Smooth muscle cell (in vitro differentiated cells): ENCODE results near the gene FAM83F. TPM values are rescaled to one million over a fixed set of nuclear protein-coding genes. Genes with fewer than 3 reads are reported as not detected.
"Not testable (repeated sequence)": the region's sequence is repeated elsewhere in the genome, so short reads cannot be mapped to it uniquely, and the experiment has no call there.

ENCODE experiments used
- DNase-seq: peaks from one replicate; lab custom pipeline; 2025; ENCODE audit not compliant: unreplicated experiment; lab: John Stamatoyannopoulos, UW
- H2AFZ ChIP-seq: fragments of 200-600 bp; sonication (generic); 2 replicates; pipeline ENCODE4 v1.6.0; 2016; ENCODE audit warnings: antibody characterized with exemption, low read depth, mild to moderate bottlenecking
- H3F3A ChIP-seq: fragments of 200-600 bp; sonication (generic); 2 replicates; pipeline ENCODE4 v1.6.0; 2017; ENCODE audit warnings: antibody characterized with exemption, low read depth
- H3K27ac ChIP-seq: fragments of 200-600 bp; sonication (generic); 2 replicates; pipeline ENCODE4 v1.5.1; 2016; ENCODE audit warnings: low read depth, mild to moderate bottlenecking
- H3K27me3 ChIP-seq: fragments of 200-600 bp; sonication (generic); 2 replicates; pipeline ENCODE4 v1.6.1; 2016; ENCODE audit warnings: low read depth, mild to moderate bottlenecking
- H3K36me3 ChIP-seq: fragments of 200-600 bp; sonication (generic); 2 replicates; pipeline ENCODE4 v1.5.1; 2016; ENCODE audit warnings: low read depth
- H3K4me1 ChIP-seq: fragments of 200-600 bp; sonication (generic); 2 replicates; pipeline ENCODE4 v1.5.1; 2016; ENCODE audit warnings: low read depth
- H3K4me2 ChIP-seq: fragments of 200-600 bp; sonication (generic); 2 replicates; pipeline ENCODE4 v1.6.0; 2016; ENCODE audit warnings: mild to moderate bottlenecking
- H3K4me3 ChIP-seq: fragments of 200-600 bp; sonication (generic); 2 replicates; pipeline ENCODE4 v1.5.1; 2016; ENCODE audit warnings: mild to moderate bottlenecking
- H3K79me2 ChIP-seq: fragments of 200-600 bp; sonication (generic); 2 replicates; pipeline ENCODE4 v1.6.0; 2016; ENCODE audit warnings: low read depth, mild to moderate bottlenecking
- H3K9ac ChIP-seq: fragments of 200-600 bp; sonication (generic); 2 replicates; pipeline ENCODE4 v1.6.0; 2016; ENCODE audit warnings: low read depth
- H3K9me3 ChIP-seq: fragments of 200-600 bp; sonication (generic); replicated peaks from 2 replicates; pipeline ENCODE4 v1.5.1; 2016; ENCODE audit warnings: low read depth
- H4K20me1 ChIP-seq: fragments of 200-600 bp; sonication (generic); 2 replicates; pipeline ENCODE4 v1.6.0; 2016; ENCODE audit warnings: low read depth
- WGBS: methylation state at CpG from one replicate; pipeline ENCODE4 v1.1.7; 2016; ENCODE audit warnings: low lambda C conversion rate; 5-methylcytosine and 5-hydroxymethylcytosine counted together
- polyA plus RNA-seq: library from polyadenylated mRNA; unstranded; fragments of >200 nt; fragmentation: Nextera tagmentation; extraction: Ambion mirVana; gene quantifications from 2 replicates; pipeline ENCODE4 v1.2.1, GENCODE V29; 2016
- total RNA-seq: library from RNA; depleted of rRNA; stranded (reverse); fragments of >200 nt; gene quantifications from 2 replicates; pipeline ENCODE4 v1.2.3, GENCODE V29; 2014
- TF ChIP-seq, protein P1 (sequence below): fragments of 200-600 bp; sonication (generic); IDR thresholded peaks from 2 replicates; pipeline ENCODE4 v1.5.1; 2017; ENCODE audit warnings: borderline replicate concordance, mild to moderate bottlenecking, antibody characterized with exemption; ENCODE audit not compliant: insufficient read depth, poor library complexity, severe bottlenecking

Gene FAM83F
- total and polyA plus RNA-seq, 2 experiments from 2014 or later = 1.4 to 1.6 TPM

- Histone ChIP-seq H3F3A (no peaks in the 10 kb centered on the region), H3K9me3 (no peaks in the 10 kb centered on the region), H3K36me3 (no peaks in the 10 kb centered on the region), H3K9ac (no peak overlapping the region), H3K4me2 (peak overlapping the region; percentile 6), H4K20me1 (no peaks in the 10 kb centered on the region), H3K4me1 (peaks cover 6% of the 10 kb centered on the region), H3K79me2 (no peaks in the 10 kb centered on the region), H3K27me3 (no peaks in the 10 kb centered on the region), H2AFZ (no peak overlapping the region), H3K27ac (no peak overlapping the region), H3K4me3 (no peak overlapping the region)
- TF ChIP-seq, protein P1, sequence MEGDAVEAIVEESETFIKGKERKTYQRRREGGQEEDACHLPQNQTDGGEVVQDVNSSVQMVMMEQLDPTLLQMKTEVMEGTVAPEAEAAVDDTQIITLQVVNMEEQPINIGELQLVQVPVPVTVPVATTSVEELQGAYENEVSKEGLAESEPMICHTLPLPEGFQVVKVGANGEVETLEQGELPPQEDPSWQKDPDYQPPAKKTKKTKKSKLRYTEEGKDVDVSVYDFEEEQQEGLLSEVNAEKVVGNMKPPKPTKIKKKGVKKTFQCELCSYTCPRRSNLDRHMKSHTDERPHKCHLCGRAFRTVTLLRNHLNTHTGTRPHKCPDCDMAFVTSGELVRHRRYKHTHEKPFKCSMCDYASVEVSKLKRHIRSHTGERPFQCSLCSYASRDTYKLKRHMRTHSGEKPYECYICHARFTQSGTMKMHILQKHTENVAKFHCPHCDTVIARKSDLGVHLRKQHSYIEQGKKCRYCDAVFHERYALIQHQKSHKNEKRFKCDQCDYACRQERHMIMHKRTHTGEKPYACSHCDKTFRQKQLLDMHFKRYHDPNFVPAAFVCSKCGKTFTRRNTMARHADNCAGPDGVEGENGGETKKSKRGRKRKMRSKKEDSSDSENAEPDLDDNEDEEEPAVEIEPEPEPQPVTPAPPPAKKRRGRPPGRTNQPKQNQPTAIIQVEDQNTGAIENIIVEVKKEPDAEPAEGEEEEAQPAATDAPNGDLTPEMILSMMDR = no peak
- WGBS = 86% methylated on average over 8 of the region's 8 CpGs
- no peak for DNase-seq
These were observed 47.2 kb upstream of the FAM83F start for GRCh38 chr22:39947220-39948216.

DNA sequence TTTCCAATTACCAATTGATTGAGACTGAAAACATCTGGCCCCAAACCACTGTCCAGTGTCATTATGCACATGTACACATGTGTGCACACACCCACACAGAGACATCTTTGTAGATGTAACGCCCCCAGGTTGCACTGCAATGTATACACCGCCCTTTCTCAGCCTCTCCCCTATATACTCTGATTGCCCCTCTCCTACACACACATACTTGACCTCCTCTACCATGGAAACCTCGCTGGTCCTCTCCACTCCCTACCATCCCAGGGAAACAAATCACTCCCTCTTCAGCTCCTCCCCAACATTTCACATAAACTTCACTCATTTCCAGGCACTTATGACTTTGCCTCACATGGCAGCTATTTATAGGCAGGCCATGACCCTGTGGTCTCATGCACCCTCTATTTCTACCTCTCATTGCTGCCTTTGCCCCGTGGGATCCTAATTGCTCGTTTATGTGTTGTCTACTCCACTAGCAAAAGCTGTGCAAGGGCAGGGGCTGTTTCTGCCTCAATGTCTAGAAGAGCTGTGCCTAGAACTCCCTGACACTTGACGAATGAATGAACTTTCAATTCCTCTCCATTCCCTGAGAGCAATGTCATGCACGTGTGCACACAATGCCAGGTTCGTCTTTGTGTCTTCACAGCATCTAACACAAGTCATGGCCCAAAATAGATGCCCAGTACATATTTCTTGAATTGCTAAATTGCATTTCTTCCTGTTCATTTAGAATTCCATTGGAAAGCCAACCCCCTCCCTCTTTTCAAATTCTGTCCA, 44.6 kb upstream of the FAM83F start:
- Histone ChIP-seq H3K9ac (no peak overlapping the region), H3F3A (peaks cover 2% of the 10 kb centered on the region), H3K4me3 (no peak overlapping the region), H3K79me2 (no peaks in the 10 kb centered on the region), H3K27me3 (no peaks in the 10 kb centered on the region), H3K4me1 (peaks cover 6% of the 10 kb centered on the region), H3K36me3 (no peaks in the 10 kb centered on the region), H4K20me1 (no peaks in the 10 kb centered on the region), H3K9me3 (no peaks in the 10 kb centered on the region), H3K27ac (no peak overlapping the region), H3K4me2 (no peak overlapping the region), H2AFZ (no peak overlapping the region)
- TF ChIP-seq, protein P1 = no peak
- no peak for DNase-seq
- WGBS = 94% methylated on average over 8 of the region's 8 CpGs

- not testable (repeated sequence) for H3K27me3 ChIP-seq, H3K79me2 ChIP-seq, H4K20me1 ChIP-seq, H3K4me2 ChIP-seq, H3K9me3 ChIP-seq, H3K27ac ChIP-seq, H3K9ac ChIP-seq, DNase-seq, H3K36me3 ChIP-seq, H3K4me3 ChIP-seq, H3K4me1 ChIP-seq, H3F3A ChIP-seq, H2AFZ ChIP-seq
- 85% methylated on average over 11 of the region's 11 CpGs for WGBS
These were observed 43.0 kb upstream of the FAM83F start for GRCh38 chr22:39951603-39952293.

DNA sequence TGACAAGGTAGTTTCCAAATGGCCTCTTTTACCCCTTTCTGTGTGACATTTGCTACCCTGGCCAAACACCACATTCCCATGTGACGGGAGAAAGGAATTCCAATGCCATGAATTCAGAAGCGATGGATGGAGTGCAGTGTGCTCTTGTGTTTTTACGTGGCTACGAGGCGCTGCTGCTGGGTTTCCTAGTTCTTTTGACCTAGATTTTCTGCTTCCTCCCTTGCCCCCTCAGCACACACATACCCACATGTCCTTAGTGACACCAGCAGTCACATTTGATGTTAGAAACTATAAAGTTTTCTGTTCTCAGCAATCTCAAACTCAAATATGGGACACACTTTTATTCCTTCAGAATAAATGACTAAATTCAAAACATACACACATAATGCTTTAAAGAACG, 42.4 kb upstream of the FAM83F start:
- Histone ChIP-seq H3K4me3 (no peak overlapping the region), H3K9me3 (no peaks in the 10 kb centered on the region), H3K79me2 (no peaks in the 10 kb centered on the region), H3K27me3 (no peaks in the 10 kb centered on the region), H4K20me1 (no peaks in the 10 kb centered on the region), H3K9ac (no peak overlapping the region), H3K4me1 (no peaks in the 10 kb centered on the region), H3K27ac (no peak overlapping the region), H3F3A (peaks cover 2% of the 10 kb centered on the region), H2AFZ (no peak overlapping the region), H3K36me3 (no peaks in the 10 kb centered on the region), H3K4me2 (no peak overlapping the region)
- TF ChIP-seq, protein P1 = no peak
- 80% methylated on average over 6 of the region's 6 CpGs for WGBS
- DNase-seq = no peak
